ENCODE data around the gene PHF21B.

The PHF21B gene

DNA sequence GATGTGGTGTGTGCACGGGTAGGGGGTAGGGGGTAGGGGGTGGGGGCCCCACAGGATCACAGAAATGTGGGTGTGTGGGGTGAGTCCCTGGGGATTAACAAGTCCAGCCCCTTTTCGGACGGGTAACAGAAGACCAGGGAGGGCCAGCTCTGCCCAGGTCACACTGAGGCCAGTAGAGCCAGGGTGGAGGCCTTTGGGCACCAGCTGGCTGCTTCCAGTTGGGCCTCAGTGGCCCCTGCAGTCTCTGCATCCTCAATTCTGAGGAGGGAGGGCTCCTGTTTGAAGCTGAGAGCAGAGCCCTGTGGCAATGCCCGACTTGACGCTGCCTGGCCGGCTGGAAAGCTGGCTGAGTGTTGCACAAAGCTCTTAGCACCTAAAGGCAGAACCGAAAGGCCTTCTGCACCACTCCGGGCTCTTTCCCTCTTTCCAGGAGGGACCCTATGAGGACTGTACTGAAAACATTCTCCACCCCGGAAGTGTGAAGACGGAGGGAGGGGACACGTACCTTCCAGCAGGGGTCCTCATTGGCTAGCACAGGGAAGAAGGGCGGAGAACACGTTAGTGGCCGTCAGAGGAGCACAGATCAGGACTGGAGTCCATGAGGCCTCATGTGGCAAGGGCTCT is 120.4 kb downstream of the PHF21B start:
- DNase-seq: no peak

DNA sequence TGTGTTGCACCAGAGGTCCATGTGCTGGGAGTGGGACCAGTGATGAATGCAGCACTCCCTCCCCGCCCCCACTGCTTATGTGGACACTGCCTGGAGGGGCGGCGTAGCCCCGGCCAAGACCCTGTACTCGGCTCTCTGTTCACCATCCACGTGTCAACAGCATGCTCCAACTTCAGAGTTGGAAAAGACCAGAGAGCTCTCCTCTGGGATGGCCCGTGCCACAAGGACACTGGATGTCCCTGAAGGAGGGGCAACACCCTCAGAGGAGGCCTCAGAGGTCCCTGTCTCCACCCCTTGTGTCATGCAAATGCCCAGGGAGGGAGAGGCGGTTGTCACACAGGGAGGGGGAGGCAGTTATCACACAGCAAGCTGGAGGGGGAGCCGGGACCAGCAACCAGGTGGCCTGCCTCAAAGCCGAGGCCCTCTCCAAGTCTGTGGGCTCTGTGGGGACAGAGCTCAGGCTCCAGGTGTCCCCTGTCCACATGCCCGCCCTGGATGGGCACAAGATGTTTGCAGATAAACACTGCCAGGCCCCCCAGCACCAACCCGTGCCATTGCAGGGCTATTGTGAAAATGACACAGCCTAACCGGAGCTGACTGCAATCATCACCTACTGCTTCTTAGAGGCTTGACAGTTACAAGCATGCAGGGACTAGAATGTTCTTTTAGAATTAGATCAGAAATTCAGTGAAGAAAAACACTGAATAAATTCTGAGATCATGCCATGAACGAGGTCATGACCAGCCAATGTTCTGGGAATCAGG is 121.1 kb downstream of the PHF21B start:
- no peak for DNase-seq

DNA sequence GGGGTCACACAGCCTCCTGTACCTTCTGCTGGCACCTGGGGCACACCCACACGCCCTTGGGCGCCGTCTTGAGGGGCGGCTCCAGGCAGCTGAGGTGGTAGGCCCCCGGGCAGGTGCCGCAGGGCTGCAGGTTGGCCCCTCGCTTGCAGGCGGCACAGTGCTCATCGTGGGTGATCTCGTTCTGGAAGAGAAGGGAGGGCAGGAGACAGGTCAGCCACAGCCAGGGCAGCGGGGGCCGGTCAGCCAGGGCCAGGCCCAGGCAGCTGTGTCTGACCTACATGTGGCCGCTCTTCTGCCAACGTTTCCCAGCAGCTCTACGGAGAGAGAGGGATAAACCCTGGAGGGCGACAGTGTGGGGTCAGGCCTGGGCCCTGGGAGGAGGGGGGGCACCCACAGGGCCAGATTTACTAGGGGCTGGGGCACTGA is 121.9 kb downstream of the PHF21B start:
- no peak for DNase-seq

DNA sequence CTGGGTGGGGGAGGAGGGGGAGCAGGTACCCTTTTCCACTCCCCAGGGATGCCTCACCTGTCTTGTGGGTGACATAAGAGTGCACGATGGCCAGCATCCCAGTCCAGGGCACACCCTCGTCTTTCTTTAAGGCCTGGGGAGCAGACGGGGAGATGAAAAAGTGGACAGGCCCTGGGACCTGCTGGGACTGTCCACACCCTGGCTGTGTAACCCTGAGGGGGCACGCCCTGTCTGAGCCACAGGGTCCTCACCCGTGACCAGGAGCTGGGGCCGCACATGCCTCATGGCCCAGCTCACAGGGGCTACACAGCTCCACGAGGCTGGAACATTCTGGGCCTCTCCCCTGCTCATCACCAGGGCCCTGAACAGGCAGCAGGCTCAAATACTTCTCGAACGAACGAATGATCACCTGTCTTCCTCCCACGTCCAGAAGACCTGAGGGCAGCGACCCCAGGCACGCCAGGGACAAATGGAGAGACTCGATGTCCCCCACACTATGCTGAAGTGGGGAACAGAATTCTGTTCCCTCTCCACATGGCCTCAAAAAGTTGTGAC is 123.9 kb downstream of the PHF21B start:
- no peak for DNase-seq

DNA sequence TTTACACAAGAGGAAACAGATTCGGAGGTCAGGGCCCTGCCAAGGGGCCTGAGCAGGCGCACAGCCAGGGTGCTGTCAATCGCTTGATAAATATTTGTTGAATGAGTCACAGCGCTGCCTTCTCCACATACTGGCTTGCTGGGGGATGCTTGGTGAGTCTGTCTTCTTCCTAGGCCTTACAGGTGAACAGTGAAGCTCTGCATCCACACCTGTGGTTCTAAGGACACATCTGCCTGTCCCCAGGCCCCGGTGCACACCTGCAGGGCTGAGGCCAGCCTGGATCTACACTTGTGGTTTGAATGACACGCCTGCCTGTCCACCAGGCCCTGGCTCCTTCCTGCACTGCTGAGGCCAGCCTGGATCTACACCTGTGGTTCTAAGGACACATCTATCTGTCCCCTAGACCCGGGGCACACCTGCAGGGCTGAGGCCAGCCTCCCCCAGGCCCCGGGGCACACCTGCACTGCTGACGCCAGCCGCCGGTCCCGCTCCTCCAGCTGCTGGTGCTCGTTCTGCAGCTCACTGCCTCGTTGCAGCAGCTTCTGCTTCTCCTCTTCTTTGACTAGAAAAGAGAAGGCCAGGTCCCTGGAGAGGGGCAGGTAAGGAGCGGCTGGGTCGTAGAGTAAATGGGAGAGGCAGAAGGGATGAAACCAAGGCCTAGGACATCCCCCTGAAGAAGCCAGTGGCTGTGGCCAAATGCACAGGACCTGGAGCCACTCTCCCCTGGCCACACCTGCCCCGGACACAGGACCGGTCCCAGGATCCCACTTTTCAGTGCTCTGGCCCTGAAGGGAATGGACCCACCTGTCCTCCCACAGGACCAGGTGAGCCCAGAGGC is 124.6 kb downstream of the PHF21B start:
- no peak for DNase-seq

DNA sequence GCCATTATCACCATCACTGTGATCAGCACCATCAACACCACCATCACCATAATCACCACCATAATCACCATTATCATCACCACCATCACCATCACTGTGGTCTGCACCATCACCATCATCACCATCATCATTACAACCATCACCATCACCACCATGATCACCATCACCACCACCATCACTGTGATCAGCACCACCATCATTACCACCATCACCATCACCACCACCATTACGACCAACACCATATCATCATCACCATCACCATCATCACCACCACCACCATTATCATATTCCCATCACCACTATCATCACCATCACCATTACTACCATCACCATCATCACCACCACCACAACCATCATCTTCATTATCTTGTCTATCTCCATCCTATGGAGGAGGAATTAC is 125.2 kb downstream of the PHF21B start:
- DNase-seq: no peak

DNA sequence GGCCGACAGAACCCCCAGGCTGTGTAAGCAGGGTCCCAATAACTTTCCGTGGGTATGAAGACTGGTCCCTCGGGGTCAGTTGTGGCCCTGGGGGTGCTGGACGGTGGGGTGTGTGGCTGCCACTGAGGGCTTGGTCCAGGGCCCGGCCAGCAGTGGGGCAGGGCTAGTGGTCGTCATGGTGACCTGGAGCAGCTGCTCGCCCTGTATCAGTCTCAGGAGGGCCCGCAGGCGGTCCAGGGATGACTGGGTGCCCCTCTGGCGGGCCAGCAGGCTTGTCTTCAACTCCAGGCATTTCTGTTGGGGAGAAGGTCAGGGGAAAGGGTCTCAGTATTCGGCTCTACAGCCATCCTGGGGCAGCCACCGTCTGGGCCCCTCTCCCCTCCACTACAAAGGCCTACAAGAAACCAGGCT is 126.8 kb downstream of the PHF21B start:
- DNase-seq: no peak

DNA sequence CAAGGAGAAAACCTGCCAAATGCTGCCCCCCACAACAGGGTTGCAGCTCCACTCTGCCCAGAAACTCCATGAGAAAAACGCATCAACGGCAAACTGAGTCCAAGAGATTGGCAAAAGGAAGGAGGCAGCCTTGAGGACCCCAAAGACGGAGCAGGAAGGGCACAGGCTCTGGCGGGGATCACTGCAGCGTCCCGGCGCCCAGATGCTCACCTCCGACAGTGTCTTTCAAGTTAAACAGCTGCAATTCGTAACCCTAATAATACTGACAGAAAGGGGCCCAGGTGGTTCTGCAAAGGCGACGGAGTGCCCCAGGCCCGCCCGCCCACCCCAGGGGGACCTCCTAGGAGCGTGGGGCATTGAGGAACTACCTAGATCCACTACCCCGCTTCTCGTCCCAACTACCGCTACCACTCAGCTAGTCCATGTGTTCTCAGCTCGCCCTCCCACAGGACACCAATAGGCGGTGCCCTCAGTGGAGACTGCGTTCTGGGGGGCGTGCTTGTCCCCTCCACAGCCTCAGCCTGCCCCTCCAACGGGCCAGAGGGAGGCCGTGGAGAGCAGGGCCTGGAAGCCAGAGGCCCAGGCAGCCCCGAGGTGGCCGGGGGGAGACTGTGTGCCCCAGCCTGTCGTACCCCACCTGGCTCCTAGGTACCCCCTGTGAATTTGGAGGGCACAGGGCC is 127.4 kb downstream of the PHF21B start:
- DNase-seq: no peak

DNA sequence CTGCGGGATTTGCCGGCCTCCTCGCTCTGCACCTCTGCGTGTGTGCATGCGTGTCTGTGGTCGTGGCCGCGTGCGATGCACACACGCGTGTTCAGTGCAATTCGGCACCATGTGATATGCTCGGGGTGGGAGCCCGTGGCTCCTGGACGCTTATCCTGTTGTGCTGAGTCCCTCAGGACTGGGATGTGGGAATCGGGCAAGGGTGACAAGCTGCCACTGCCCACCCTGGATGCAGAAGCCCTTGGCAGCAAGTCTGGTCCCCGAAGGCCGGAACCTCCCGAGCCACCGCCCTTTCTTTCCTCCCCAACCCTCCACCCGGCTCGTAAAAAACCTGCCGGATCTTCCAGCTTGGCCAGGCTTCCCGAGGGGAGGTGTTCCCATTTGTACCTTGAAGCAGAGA is 128.2 kb downstream of the PHF21B start:
- DNase-seq: no peak

DNA sequence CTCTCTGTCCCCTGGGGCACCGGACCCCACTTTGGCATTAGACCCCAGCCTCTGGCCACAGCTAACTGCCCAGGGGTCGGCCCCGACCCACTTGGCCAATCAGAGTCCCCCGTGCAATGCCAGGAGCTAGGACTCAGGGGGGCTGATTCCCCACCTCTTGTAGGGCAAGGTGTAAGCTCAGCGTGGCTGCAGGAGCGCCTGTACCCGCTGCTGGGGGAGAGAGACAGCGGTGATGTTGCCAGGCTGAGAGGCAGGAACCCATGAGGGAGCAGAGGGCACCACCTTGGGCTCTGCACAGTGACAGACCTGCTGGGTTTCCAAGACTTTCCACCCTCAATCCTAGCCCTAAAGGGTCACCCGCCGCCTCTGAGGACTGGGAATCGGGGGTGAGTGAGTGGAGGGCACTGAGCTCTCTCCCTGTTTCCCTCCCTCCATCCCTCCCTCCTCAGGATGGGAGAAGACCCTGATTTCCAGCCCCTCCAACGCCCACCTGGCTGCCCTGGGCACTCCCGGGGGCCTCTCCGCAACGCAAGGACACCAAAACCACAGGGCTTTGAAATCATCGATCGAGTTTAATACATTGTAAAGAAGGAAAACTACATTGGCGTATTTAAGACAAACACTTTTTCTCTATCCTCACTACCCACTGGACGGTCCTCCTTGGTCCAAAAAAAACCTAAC is 129.1 kb downstream of the PHF21B start:
- DNase-seq: no peak

DNA sequence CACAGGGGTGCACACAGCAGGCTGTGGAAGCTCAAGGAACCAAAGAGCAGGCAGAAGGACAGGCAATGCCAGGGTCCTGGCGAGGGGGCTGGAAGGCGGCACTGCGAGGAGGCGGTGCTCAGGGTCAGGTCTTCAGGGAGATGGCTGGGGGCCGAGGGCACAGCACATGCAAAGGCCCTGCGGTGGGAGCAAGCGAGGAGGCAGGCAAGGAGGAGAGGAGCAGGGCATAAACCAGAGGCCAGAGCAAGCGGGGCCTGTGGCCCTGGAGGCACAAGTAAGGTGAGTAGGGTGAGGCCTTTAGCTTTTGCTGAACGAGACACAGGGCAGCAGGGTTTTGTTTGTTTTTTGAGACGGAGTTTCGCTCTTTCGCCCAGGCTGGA is 130.5 kb downstream of the PHF21B start:
- DNase-seq: no peak

DNA sequence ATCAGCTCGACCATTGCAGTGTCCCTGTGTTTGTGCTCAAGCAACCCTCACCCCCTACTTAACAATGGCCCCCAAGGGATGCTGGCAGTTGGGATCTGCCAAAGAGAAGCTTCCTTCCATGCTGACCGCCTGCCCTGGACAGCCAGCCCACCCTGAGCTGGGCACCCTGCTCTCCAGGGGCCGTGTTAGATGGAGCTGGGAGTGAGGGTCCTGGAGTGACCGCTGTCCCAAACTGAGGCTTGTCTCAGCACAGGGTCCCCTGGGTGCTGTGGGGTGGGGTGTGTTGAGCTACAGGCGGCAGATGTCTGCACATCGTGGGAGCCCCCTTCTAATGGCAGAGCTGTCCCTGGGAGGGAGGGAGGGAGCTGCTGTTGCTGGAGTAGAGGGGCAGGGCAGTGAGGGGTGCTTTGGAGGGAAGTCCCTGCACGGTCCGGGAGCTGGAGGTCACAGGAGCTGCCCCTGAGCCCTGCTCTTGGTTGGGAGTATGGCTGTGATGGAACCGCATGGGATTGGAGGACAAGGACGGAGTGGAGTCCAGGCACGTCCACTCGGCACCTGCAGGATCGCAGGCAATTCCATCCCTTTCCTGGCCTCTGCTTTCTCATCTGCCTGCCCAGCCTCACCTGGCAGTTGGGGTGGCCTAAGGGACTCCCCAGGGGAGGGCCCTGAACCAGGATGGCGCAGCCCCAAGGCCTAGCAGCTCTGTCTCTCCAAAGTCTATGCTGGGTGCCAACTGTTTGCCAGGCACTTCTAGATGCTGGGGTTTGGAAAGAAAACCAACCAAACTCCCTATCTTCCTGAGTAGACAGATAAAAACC is 131.1 kb downstream of the PHF21B start:
- DNase-seq: no peak

DNA sequence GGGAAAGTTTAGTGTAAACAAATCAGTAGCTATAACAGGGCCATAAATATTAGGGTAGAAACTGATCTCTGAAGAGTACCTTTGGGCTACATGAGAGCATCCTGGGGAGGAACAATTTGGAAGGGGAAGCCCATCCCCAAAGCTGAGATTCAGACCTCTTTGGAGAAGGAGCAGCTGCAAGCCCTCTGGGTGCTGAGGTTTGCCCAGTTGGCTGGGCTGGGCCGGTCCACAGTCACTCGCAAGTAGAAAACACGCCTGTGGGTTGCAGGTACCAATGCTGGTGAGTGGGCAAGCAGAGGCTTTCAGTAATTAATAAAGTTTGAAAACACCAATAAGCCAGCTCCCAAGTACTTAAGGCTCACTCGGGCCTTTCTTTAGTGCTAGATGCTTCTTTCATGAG is 132.9 kb downstream of the PHF21B start:
- DNase-seq: no peak

DNA sequence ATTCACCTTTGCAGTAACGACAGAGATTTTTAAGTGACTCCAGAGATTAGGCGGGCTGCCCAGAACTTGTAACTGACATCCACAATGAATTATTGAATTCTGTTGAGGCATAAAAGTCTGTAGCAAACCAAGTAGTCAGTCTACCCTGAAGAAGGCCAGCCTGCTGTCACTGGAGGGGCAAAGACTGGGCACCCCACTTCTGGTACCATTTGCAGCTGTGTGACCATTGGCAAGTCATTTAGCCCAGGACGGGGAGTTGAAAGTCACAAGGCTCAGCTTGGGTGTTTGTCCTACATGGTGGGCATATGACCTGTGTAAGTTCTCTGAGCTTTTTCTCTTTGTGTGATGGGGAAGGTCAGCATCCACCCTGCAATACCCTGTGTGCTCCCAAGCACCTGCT is 138.0 kb downstream of the PHF21B start:
- no peak for DNase-seq

DNA sequence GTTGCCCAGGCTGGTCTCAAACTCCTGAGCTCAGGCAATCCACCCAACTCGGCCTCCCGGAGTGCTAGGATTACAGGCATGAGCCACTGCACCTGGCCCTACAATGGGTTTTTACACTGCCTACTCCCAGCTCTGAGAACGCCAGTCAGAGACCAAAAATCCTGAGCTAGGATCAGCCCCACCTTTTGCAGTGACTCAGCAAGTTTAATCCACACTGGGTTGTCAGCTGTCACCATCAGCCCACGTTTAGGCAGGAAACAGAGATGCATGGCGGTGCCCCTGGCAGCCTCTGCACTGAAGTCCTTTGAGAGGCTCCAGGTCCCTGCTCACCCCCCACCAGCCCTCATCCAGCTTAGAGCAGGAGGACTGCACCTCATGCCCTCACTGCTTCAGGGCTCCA is 139.8 kb downstream of the PHF21B start:
- DNase-seq: no peak

DNA sequence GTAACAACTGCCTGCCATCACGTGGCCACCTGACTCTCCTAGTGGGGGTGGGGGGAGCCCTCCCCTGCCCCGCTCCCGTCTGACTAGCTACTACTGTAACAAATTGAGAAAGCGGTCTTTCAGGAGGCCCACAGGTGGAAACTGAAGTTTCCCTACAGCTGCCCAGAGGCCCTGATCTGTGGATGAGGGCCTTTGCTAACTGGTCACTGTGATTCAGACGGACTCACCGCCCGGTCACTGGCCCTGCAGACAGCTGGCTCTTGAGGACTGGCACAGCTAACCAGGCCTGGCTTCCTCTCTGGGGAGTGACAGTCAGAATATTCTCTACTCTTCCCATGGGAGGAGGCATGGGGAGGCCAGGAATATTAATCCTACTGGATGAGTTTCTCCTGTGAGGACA is 140.6 kb downstream of the PHF21B start:
- DNase-seq: no peak

DNA sequence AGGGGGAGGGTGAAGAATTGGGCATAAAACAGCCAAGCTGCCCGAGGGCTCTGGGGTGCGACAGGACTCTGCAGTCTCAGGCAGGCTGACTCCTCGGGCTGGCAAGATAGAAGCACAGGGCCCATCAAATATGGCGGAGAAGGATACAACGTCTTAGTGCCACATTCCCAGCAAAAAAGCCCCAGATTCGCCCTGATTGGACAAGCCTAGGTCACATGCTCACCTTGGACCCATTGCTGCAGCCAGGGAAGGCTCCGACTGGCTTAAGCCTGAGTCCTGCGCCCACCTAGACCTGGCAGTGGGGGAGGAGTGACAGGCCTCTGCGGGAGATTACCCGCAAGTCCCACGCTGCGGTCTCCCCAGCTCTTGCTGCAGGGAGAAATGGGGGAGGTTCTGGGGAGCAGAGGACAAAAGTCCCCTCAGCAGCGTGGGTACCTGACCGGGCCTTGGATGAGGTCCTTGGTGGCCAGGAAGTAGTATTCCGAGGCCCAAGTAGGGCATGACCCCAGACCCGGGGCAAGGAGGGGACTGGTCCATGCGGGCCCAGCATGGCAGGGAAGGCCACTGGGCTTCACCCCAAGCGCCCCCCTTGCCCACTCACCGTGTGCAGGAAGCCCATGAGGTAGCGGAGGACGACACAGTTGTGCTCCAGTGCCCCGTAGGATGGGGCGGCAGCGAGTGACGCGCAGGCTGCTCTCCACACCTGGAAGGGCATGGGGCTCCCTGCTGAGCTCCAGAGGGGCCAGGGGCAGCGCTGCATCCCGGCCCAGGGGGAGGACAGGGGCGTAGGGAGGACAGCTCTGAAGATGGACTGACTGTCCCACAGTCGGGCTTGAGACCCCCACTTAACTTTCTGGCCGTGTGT is 144.4 kb downstream of the PHF21B start:
- DNase-seq: no peak

DNA sequence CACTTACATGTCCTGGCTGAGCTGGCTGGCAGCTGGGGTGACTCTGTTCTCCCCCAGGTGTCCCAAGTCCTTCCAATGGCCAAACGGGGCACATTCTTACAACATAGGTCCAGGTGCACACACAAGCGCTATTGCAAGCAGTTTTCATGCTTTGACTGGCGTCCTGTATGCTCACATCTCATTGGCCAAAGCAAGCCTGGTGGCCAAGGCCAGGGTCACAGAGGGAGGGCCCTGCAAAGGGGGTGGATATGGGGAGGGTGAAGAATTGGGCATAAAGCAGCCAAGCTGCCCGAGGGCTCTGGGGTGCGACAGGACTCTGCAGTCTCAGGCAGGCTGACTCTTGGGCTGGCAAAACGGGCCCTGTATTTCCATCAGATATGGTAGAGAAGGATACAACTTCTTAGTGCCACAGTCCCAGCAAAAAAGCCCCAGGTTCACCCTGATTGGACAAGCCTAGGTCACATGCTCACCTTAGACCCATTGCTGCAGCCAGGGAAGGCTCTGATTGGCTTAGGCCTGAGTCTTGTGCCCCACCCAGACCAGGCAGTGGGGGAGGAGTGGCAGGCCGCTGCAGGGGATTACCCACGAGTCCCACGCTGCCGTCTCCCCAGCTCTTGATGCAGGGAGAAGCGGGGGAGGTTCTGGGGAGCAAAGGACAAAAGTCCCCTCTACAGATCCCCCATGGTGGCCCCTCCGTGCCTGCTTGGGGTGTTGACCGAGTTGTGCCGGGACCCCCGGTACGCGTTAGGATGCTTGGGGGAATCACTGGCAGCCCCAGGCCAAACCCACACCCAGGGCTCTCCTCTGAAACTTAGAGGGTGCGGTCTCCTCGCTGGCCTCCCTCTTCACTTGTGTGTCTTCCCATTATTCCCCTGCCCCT is 146.6 kb downstream of the PHF21B start:
- no peak for DNase-seq

DNA sequence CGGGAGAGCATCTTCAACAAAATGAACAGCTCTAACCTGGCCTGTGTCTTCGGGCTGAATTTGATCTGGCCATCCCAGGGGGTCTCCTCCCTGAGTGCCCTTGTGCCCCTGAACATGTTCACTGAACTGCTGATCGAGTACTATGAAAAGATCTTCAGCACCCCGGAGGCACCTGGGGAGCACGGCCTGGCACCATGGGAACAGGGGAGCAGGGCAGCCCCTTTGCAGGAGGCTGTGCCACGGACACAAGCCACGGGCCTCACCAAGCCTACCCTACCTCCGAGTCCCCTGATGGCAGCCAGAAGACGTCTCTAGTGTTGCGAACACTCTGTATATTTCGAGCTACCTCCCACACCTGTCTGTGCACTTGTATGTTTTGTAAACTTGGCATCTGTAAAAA is 147.5 kb downstream of the PHF21B start:
- no peak for DNase-seq

Data from NCI-H1092 (cell line).